ENCODE data around the gene NFATC2.

NFATC2 gene

DNA sequence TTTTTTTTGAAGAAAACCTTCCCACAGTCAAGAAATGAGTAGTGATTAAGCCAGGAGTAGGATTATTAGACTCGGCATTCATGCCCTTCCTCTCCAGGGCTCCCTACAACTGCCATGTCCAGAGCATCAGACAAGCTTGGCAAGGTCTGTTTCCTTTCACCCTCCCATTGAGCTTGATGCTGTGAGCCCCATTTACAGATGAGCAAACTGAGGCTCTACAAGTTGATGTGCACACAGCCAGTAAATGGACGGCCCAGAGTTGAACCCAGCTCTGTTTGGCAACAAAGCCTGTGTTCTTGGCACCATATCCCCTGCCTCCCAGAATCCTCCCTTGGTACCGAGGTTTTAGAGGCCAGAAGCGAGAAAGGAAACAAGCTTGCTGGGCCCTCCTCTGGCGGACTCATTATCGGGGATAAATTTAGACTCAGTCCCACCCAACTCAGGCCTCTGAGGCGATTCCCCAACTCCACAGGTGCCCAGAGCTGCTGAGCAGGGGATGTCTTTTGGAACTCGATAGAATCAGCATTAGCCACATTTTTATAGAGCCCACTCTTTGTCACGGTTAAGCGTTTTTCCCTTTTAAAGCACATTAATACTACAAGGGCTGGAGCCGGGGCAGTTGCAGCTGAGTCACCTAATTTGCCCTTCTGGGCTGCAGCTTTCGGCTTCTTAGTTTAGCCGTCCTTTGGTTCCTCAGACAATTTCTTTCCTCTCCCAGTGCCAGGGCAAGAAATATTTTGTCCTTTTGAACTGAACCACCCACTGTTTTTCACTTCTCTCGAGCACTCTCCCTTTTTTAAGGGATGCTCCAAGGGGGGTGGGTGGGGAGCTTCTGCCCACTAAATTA is 23.0 kb upstream of the NFATC2 start:
- H3K9ac ChIP-seq (ENCODE audit: low read length) = no peak overlapping the region
- no peak overlapping the region for H3K4me3 ChIP-seq (ENCODE audit: insufficient read depth, low read length, poor library complexity, severe bottlenecking)

GRCh38 chr20:51563486-51564332 is 21.2 kb upstream of the NFATC2 start:
- H3K36me3 ChIP-seq (ENCODE audit: low read length) = no peaks in the 10 kb centered on the region
- H3K9me3 ChIP-seq (ENCODE audit: insufficient read depth, low read length) = no peaks in the 10 kb centered on the region
- no peak overlapping the region for H3K27ac ChIP-seq (ENCODE audit: low read depth, low read length)
- no peak overlapping the region for H3K4me2 ChIP-seq (ENCODE audit: low read depth, low read length, poor library complexity, severe bottlenecking)
- H3K9ac ChIP-seq (ENCODE audit: low read length) = no peak overlapping the region
- no peak for TF ChIP-seq CTCF (IDR thresholded peaks at IDR 0.05; ENCODE audit: insufficient read depth, low read length, poor library complexity, severe bottlenecking)
- TF ChIP-seq EZH2phosphoT487 (conservative IDR thresholded peaks at IDR 0.05; ENCODE audit: low read length) = no peak
- H3K4me3 ChIP-seq (ENCODE audit: insufficient read depth, low read length, poor library complexity, severe bottlenecking) = no peak overlapping the region
- no peaks in the 10 kb centered on the region for H3F3A ChIP-seq (ENCODE audit: insufficient read depth)
- no peaks in the 10 kb centered on the region for H4K20me1 ChIP-seq (ENCODE audit: low read depth, low read length)
- H3K79me2 ChIP-seq (ENCODE audit: insufficient read depth, low read length) = no peaks in the 10 kb centered on the region
- H3K9me2 ChIP-seq (replicated peaks; ENCODE audit: insufficient read depth, low read length) = no peaks in the 10 kb centered on the region
- H2AFZ ChIP-seq (ENCODE audit: low read depth, low read length, severe bottlenecking) = no peak overlapping the region
- no peaks in the 10 kb centered on the region for H3K27me3 ChIP-seq (ENCODE audit: low read length)

More for the DNA sequence above, 23.0 kb upstream of the NFATC2 start:
- no peak overlapping the region for H3K4me2 ChIP-seq (ENCODE audit: low read depth, low read length, poor library complexity, severe bottlenecking)
- no peaks in the 10 kb centered on the region for H3K9me3 ChIP-seq (ENCODE audit: insufficient read depth, low read length)
- no peaks in the 10 kb centered on the region for H3K27me3 ChIP-seq (ENCODE audit: low read length)
- H3K9me2 ChIP-seq (replicated peaks; ENCODE audit: insufficient read depth, low read length) = no peaks in the 10 kb centered on the region
- no peak overlapping the region for H3K27ac ChIP-seq (ENCODE audit: low read depth, low read length)
- no peaks in the 10 kb centered on the region for H3F3A ChIP-seq (ENCODE audit: insufficient read depth)
- TF ChIP-seq EZH2phosphoT487 (conservative IDR thresholded peaks at IDR 0.05; ENCODE audit: low read length) = no peak
- no peak for TF ChIP-seq CTCF (IDR thresholded peaks at IDR 0.05; ENCODE audit: insufficient read depth, low read length, poor library complexity, severe bottlenecking)
- H3K36me3 ChIP-seq (ENCODE audit: low read length) = no peaks in the 10 kb centered on the region
- H2AFZ ChIP-seq (ENCODE audit: low read depth, low read length, severe bottlenecking) = no peak overlapping the region
- no peaks in the 10 kb centered on the region for H4K20me1 ChIP-seq (ENCODE audit: low read depth, low read length)
- H3K79me2 ChIP-seq (ENCODE audit: insufficient read depth, low read length) = no peaks in the 10 kb centered on the region

GRCh38 chr20:51563174-51563485 is 20.6 kb upstream of the NFATC2 start:
- Histone ChIP-seq H3K27ac (ENCODE audit: low read depth, low read length) (no peak overlapping the region), H3K36me3 (ENCODE audit: low read length) (no peaks in the 10 kb centered on the region), H3K27me3 (ENCODE audit: low read length) (no peaks in the 10 kb centered on the region), H4K20me1 (ENCODE audit: low read depth, low read length) (no peaks in the 10 kb centered on the region), H3K4me2 (ENCODE audit: low read depth, low read length, poor library complexity, severe bottlenecking) (no peak overlapping the region), H3K9me3 (ENCODE audit: insufficient read depth, low read length) (no peaks in the 10 kb centered on the region), H3K4me3 (ENCODE audit: insufficient read depth, low read length, poor library complexity, severe bottlenecking) (no peak overlapping the region), H3K9ac (ENCODE audit: low read length) (no peak overlapping the region), H3K79me2 (ENCODE audit: insufficient read depth, low read length) (no peaks in the 10 kb centered on the region), H2AFZ (ENCODE audit: low read depth, low read length, severe bottlenecking) (no peak overlapping the region), H3K9me2 (replicated peaks; ENCODE audit: insufficient read depth, low read length) (no peaks in the 10 kb centered on the region), H3F3A (ENCODE audit: insufficient read depth) (no peaks in the 10 kb centered on the region)
- no peak for TF ChIP-seq EZH2phosphoT487 (conservative IDR thresholded peaks at IDR 0.05; ENCODE audit: low read length)
- TF ChIP-seq CTCF (IDR thresholded peaks at IDR 0.05; ENCODE audit: insufficient read depth, low read length, poor library complexity, severe bottlenecking) = no peak

All from SU-DHL-6 (cell line).